ENCODE data around the gene SCFD2.

- TF ChIP-seq CTCF (IDR thresholded peaks at IDR 0.05) (no peak), POLR2A (IDR thresholded peaks at IDR 0.05) (no peak)
These were observed 252.2 kb downstream of the SCFD2 start for GRCh38 chr4:53113431-53114225.
